PC-9 (cell line): ENCODE data around the gene XBP1. TPM values are rescaled to one million over a fixed set of nuclear protein-coding genes. Genes with fewer than 3 reads are reported as not detected.

Experiments used
- BruUV-seq: library from RNA; stranded (reverse); fragments of 400-500 nt; replicated peaks from 2 replicates; lab custom pipeline; 2021; lab: Mats Ljungman, UMichigan
- CTCF ChIA-PET: fragments of 300-600 bp; sonication (Branson Sonifier 250); formaldehyde crosslinking; loops from one replicate; lab custom pipeline; 2022; ENCODE audit warnings: antibody characterized with exemption; lab: Charles Lee
- POLR2A ChIA-PET: fragments of 300-600 bp; sonication (Branson Sonifier 250); formaldehyde crosslinking; loops from one replicate; lab custom pipeline; 2022; ENCODE audit warnings: antibody characterized with exemption; ENCODE audit not compliant: unreplicated experiment; lab: Charles Lee
- DNase-seq, 2 experiments: peaks; one replicate each; pipeline versions ENCODE4 v3.0.0 to v3.0.0-alpha.2; 2015 to 2022; ENCODE audit warnings: mixed read lengths in 1 of 2
- H2AFZ ChIP-seq: fragments of 200-600 bp; sonication (generic); 2 replicates; pipeline ENCODE4 v1.8.1; 2017; ENCODE audit warnings: antibody characterized with exemption
- H3F3A ChIP-seq: fragments of 200-600 bp; sonication (generic); 2 replicates; pipeline ENCODE4 v1.8.1; 2017; ENCODE audit warnings: antibody characterized with exemption, mild to moderate bottlenecking, low read depth; ENCODE audit not compliant: insufficient read depth
- H3K27ac ChIP-seq: fragments of 200-600 bp; sonication (generic); 2 replicates; pipeline ENCODE4 v1.6.1; 2016; ENCODE audit warnings: mixed run types
- H3K27me3 ChIP-seq: fragments of 200-600 bp; sonication (generic); 2 replicates; pipeline ENCODE4 v1.6.1; 2016; ENCODE audit warnings: low read depth, mixed run types; ENCODE audit not compliant: insufficient read depth
- H3K36me3 ChIP-seq: fragments of 200-600 bp; sonication (generic); 2 replicates; pipeline ENCODE4 v1.6.1; 2016; ENCODE audit warnings: low read depth, mixed run types
- H3K4me1 ChIP-seq: fragments of 200-600 bp; sonication (generic); replicated peaks from 2 replicates; pipeline ENCODE4 v1.6.1; 2016; ENCODE audit warnings: mixed run types; ENCODE audit not compliant: insufficient read depth
- H3K4me2 ChIP-seq: fragments of 200-600 bp; sonication (generic); 2 replicates; pipeline ENCODE4 v1.6.1; 2017; ENCODE audit warnings: mixed run types
- H3K4me3 ChIP-seq: fragments of 200-600 bp; sonication (generic); 2 replicates; pipeline ENCODE4 v1.6.1; 2016; ENCODE audit warnings: mixed run types
- H3K79me2 ChIP-seq: fragments of 200-600 bp; sonication (generic); 2 replicates; pipeline ENCODE4 v1.6.1; 2017; ENCODE audit warnings: low read depth, mixed run types
- H3K9me2 ChIP-seq: fragments of 200-600 bp; sonication (generic); 2 replicates; pipeline ENCODE4 v1.8.1; 2017; ENCODE audit warnings: mild to moderate bottlenecking; ENCODE audit not compliant: insufficient read depth
- H3K9me3 ChIP-seq: fragments of 200-600 bp; sonication (generic); 2 replicates; pipeline ENCODE4 v1.8.1; 2016; ENCODE audit warnings: low read depth; ENCODE audit not compliant: insufficient read depth
- H4K20me1 ChIP-seq: fragments of 200-600 bp; sonication (generic); 2 replicates; pipeline ENCODE4 v1.8.1; 2017; ENCODE audit not compliant: insufficient read depth
- CTCF ChIP-seq: fragments of 200-600 bp; sonication (generic); conservative IDR thresholded peaks from 2 replicates; pipeline ENCODE4 v1.6.1; 2017; ENCODE audit warnings: mixed run types, antibody characterized with exemption, mild to moderate bottlenecking, moderate library complexity
- EZH2 ChIP-seq: fragments of 200-600 bp; sonication (generic); IDR thresholded peaks from 2 replicates; pipeline ENCODE4 v1.8.0; 2017; ENCODE audit warnings: antibody characterized with exemption, low read depth
- intact Hi-C: fragments of 100-400 bp; cut with micrococcal nuclease; formaldehyde crosslinking; loops from one replicate; pipeline ENCODE4 v1.10.0; 2022; ENCODE audit not compliant: unreplicated experiment
- total RNA-seq: library from RNA; stranded (reverse); gene quantifications from 2 replicates; pipeline ENCODE4 v1.2.3, GENCODE V29; 2021

Gene XBP1
- total RNA-seq, 1 experiment from 2014 or later = 35.2 TPM

- Histone ChIP-seq H3K4me1 (peaks cover 39% of the 10 kb centered on the region), H3K79me2 (peaks cover 86% of the 10 kb centered on the region), H3K4me2 (peak overlapping the region; percentile 95), H3K27me3 (no peaks in the 10 kb centered on the region), H3K27ac (peak overlapping the region; percentile 99), H3F3A (peaks cover 63% of the 10 kb centered on the region), H4K20me1 (peaks cover 45% of the 10 kb centered on the region), H3K36me3 (peaks cover 56% of the 10 kb centered on the region), H3K9me3 (no peaks in the 10 kb centered on the region), H3K4me3 (peak overlapping the region; percentile 99), H3K9me2 (no peaks in the 10 kb centered on the region), H2AFZ (no peak overlapping the region)
- no TSS peak for BruUV-seq
- POLR2A ChIA-PET = interaction anchor here (0.6 kb wide), 1 partner anchor 355 kb away, joined by 11 read pairs; no protein-coding TSS in a partner anchor
- TF ChIP-seq EZH2 (no peak), CTCF (no peak)
- CTCF ChIA-PET = no interaction called here
- DNase-seq = peak; percentile 19 to 80
- intact Hi-C loops = no loop called here
These were observed 1.4 kb downstream of the XBP1 start for GRCh38 chr22:28798810-28799605.

DNA sequence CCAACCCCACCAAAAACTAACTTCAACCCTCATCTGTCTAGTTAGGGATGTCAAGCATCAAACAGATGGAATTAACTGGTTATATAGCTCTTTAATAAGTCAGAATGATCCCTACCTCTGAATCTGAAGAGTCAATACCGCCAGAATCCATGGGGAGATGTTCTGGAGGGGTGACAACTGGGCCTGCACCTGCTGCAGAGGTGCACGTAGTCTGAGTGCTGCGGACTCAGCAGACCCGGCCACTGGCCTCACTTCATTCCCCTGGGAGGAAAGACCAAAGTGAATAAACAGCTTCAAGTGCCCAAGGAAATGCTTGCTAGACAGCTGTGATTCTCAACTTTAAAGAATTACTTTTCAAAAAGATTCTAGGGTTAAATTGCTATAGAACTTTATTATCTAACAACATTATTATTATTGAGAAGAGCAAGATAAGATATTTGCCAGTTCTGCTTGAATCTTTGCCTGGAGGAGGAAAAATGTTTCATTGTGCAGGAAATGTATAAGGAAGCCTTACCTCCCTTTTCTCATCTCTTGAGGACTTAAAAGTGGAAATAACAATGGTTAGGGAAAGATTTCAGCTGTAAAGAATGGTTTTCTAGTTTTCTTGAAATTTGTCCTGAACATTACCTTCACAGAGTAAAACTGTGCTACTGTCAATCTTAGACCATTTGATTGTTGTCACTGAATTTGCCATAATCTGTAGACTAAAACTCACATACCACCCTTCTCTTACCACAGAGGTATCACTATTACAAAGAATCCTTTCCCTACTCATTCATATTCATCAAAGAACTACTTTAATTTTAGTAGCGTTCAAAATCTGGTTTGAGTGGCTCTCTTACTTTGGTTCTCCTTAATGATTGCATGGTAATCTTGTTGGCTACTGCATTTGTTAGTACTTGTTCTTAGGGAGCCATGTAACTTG is 4.2 kb downstream of the XBP1 start:
- ChIA-PET POLR2A (no interaction called here), CTCF (no interaction called here)
- H2AFZ ChIP-seq = no peak overlapping the region
- TF ChIP-seq CTCF (no peak), EZH2 (no peak)
- peaks cover 84% of the 10 kb centered on the region for H3F3A ChIP-seq
- H3K9me3 ChIP-seq = no peaks in the 10 kb centered on the region
- 0 out of 2 replicates have a peak overlapping the region, but pooled peaks have one; percentile 95 for H3K4me2 ChIP-seq
- H3K9me2 ChIP-seq = no peaks in the 10 kb centered on the region
- H4K20me1 ChIP-seq = peaks cover 56% of the 10 kb centered on the region
- 0 out of 2 replicates have a peak overlapping the region, but pooled peaks have one; percentile 44 for H3K27ac ChIP-seq
- H3K79me2 ChIP-seq = peaks cover 68% of the 10 kb centered on the region
- DNase-seq = no peak
- intact Hi-C loops = no loop called here
- no TSS peak for BruUV-seq
- no peaks in the 10 kb centered on the region for H3K27me3 ChIP-seq
- peaks cover 60% of the 10 kb centered on the region for H3K36me3 ChIP-seq
- peaks cover 24% of the 10 kb centered on the region for H3K4me1 ChIP-seq
- H3K4me3 ChIP-seq = 0 out of 2 replicates have a peak overlapping the region, but pooled peaks have one; percentile 13

GRCh38 chr22:28795071-28795693 is 5.2 kb downstream of the XBP1 start:
- peaks cover 60% of the 10 kb centered on the region for H3K36me3 ChIP-seq
- peaks cover 61% of the 10 kb centered on the region for H3K79me2 ChIP-seq
- peaks cover 22% of the 10 kb centered on the region for H3K4me1 ChIP-seq
- no peak for DNase-seq
- H3K27ac ChIP-seq = peak overlapping the region; percentile 9; the same call in 1 of the 2 replicates
- no TSS peak for BruUV-seq
- peak overlapping the region; percentile 12; the same call in 1 of the 2 replicates for H3K4me2 ChIP-seq
- intact Hi-C loops = no loop called here
- peaks cover 56% of the 10 kb centered on the region for H4K20me1 ChIP-seq
- no peaks in the 10 kb centered on the region for H3K9me2 ChIP-seq
- H2AFZ ChIP-seq = no peak overlapping the region
- H3K9me3 ChIP-seq = no peaks in the 10 kb centered on the region
- POLR2A ChIA-PET = no interaction called here
- CTCF ChIA-PET = no interaction called here
- TF ChIP-seq CTCF = no peak
- no peak for TF ChIP-seq EZH2
- H3K4me3 ChIP-seq = no peak overlapping the region
- no peaks in the 10 kb centered on the region for H3K27me3 ChIP-seq
- peaks cover 93% of the 10 kb centered on the region for H3F3A ChIP-seq
